ELF-1 (cell line): Measurements from ENCODE around the gene ASB18.

ENCODE experiments used
- DNase-seq: peaks from one replicate; pipeline ENCODE4 v3.0.0-alpha.2; 2016; ENCODE audit warnings: low read depth, low spot score

The ASB18 gene

DNA sequence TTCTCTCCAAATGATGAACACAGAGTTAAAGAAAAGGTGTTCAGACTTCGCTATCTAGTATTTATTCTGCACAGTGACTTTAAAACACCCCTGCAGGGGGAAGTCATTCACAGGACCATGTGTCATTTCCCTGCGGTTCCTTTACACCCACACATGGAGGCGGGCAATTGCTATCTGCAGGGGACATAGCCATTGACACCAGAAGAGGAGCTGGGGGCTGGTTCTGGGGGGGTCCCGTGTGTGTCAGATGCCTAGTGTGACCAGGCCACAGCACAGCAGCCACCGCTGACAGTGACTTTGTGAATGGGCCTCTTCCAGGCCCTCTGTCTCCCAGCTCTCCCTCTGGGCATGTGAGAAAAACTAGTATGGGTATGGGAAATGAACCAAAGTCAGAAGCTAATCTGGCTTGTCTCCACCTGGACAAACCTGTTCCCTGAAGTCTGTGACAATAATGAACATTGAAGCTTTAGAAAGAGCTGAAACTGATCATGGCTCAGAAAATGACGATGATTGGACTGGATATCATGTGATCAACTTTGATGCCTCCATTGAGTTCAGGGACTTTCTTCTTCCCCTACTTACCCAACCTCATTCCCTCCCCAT, 88.6 kb downstream of the ASB18 start:
- DNase-seq: peak; percentile 48

DNA sequence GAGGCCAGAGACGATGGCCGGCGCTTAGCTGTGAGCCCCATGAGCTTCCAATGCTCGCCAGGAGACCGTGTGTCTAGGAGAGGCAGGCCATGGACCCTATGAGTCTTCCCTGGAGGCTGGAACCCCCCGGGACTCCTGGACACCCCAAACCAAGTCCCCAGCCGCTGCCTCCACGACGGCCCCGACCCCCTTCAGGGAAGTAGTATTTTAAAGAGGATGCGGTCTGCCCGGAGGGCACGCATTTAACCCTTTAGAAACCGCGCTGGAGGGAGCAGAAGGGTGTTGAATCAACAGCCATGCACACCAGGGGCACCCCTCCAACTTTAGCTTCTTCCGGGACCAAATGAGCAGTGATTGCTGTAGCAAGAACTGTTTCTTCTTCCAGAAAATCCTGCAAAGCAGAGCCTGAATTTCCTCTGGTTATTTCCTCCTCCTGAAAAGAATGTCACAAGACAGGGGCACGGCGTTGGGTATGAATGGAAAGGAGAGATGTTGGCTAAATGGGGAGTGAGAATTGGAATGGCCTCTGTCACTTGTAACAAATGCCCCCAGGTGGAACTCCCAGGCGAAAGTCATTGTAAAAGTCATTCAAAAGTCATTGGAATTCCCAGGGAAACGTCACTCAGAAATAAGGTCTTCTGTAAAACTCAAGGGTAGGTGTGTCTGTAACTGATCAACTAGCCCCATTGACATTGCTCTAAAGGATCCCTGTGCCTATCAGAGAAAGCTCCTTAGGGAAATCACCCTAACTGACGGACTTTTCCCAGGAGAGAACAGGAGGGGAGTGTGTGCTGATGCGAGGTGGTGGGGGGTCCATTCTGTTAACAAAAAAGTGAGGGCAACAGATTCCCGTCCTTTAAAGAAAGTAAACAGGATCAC, 90.2 kb downstream of the ASB18 start:
- DNase-seq: peak; percentile 72

DNA sequence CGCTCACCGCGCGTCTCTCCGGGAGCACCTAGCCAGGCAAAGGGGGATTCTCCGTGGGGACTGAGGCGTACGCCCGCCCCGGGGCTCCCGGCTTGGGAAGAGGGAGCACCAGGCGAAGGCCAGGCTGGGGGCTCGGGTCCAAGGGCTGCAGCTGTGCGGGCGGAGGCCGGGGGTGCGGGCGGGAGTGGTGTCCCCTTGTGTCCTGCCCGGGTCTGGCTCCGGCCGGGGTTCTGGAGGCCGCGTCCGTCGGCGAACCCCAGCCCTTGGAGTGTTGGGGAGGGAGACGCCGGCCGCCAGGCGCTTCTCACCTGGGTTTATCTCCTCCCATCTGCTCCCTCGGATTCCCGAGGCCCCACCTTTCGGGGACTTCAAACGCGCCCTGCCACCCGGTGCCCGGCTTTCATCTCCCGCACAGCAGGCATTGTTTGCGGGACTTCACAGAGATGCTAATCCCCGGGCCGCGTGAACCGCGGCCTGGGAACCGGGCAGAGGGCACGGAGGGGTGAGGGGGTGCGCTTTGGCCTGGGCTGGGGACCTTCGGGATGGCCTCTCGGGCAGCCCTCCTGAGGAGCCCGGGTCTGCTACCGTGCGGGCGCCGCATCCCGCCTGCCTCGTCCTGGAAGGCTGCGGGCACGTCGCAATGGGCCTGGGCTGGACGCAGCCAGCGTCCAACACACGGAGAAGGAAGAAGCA, 91.0 kb downstream of the ASB18 start:
- DNase-seq: peak; percentile 44

DNA sequence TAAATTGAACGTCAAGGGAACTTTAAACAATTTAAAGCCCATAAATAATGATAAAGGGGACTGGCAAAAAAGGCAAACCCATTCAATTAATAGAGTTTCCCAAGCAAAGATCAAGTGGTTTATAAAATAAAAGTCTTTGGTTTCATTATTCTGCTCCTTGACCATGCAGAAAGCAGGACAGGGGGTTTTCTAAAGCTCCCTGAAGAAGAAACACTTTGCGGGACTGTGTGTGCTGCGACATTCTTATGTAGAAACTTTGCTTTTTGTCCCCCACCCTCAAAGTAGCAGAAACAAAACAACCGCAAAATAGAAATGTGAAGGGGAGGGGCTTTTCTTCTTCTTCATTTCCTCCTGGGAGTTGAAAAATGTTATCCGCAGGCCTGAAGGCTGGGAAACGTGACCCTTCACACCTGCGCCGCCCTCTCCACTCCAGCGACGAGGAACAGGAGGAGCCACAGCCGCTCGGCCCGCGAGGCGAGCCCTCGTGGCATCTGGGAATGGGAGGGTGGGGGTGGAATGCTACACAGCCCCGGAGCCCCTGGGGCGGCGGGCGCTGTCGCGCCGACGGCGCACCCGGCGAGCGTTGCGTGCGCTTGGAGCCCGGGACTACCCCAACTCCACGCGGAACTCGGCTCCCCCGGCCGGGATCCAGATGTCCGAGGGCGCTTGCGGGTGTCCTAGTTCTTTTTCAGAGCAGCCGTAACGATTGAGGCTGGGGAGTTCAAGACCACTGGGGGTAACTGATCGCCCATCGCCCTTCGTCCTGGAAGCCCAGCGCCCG, 91.8 kb downstream of the ASB18 start:
- DNase-seq: peak; percentile 62

DNA sequence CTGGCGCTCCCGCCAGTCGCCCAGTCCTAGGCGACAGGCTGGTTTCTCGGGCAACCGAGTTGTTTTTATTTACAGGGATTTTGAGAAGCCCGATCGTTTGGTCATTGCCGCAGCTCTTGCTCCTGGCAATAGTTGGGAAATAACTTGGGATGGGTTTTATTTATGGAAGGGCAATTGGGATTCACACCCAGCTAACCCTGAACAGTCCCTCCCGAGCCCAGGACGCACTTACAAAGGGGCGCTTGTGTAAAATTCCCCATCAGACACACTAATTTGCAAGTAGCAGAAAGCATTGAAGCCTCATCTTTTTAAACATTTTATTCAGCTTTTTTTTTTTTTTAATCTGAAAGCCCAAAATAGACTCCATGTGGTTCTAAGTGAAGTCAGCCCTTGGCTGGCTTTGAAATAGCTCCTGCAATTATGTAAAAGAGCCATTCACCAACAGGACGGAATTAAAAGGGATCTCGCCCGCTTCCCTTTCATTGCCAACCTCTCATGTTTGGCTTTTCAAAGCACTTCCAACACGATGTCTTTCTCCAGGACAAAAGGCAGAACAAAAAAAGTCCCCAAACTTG, 92.4 kb downstream of the ASB18 start:
- DNase-seq: peak; percentile 60

DNA sequence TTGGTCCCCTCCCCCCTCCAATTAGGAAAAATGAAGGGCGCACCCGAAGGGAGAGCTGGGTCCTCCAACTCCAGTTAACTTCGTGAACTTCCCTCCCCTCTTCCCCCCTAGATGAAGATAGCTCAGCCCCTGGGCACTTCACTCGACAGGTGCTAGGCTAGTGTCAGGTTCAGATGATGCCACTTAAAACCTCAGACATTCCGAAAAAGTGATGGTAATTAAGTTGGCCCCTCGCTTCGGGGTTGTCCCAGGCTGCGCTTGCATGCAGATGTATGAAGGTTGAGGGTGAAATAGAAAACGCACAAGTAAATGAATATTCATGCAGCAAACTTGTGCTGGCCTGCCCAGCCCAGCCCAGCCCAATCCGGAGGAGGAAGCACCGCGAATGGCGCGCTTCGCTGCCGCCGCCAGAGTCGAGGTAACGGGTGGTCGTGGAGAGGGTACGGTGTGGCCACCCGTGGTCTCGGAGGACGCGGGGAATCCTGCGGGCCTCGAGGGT, 93.0 kb downstream of the ASB18 start:
- no peak for DNase-seq

DNA sequence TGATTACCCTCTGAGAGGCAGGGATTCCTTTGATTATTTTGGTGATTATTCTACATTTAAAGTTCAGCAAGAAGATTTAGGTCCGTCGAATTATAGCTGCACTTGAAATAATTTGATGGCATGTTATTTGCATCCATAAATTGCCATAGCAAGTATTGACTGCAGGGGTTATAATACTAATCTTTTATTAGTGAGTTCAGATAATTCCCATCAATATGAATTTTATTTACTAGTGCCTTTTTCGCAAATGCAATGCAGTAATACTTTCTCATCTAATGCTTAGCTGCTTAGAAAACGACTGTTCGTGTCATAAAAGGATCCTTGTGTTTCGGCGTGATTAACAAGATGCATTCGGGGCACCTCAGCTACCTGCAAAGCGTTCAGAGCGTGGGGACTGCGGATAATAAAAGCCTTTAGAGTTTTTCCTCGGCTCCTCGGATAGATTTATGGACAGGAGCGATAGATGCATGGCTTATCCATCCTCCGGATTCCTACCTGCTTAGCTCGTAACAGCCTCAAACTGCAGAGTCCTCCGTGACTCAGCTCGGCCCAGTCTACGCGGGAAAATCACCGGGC, 93.5 kb downstream of the ASB18 start:
- DNase-seq: peak; percentile 27

DNA sequence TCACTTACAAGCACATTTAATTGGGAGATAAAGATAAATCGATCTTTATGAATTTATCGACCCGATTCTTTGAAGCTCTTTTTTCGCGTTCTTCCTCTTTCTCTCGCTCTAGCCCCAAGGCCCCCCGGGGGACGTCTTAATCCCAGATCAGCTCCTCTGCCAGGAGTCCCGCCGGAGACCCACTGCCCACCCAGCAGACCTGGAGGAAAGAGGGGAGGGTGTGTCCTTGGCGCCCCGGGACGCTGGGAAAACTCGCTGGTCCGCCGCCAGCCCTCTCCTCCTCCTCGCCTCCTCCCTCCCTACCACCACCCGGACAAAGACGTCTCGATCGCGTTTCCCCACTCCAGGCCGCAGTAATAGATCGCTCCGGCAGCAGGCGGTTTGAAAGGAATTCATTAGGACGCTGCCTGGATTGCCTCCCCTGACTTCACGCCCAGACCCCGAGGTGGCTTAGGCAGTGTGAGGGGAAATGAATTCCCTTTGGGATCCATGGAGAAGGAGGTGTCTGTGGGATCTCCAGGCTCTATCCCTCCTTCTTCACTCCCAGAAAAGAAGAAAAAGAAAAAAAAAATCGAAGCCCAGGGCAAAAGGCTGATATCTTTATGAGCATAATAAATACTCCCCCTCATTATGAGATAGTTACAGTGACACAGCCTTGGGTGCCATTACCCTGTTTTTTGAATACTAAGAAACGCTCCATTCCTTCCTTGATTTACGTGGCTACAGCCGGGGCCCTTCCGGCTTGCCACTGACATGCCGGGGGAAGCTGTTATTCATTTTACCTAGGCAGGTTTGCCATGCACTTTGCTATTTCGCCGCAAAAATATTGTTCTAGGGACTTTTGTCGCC, 94.2 kb downstream of the ASB18 start:
- peak; percentile 51 for DNase-seq

DNA sequence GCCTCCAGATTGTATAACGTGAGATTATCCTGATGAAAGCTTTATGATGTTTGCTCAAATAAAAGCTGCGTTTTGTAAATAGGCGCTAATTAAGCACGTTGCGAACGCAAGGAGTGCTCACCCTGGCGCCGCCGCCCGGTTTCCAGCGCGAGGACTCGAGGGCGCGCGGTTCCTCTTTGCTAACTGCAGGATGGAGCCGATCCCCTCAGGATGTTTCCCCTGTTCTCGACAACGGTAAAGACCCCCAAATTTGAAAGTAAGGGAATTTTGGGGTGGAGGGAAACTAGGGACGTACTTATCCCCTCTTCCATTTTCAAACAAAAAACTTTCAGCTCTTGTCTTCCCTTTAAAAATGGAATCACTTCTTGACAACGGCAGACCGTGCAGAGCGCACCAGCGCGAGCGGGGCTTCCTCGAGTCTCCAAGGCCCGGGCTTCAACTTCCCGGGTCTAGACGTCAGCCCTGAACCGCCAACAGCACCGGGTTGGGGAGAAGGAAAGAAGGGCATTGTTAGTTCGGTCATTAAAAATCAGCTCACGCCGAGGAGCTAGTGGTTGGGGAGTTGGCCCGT, 95.0 kb downstream of the ASB18 start:
- DNase-seq: peak; percentile 75

DNA sequence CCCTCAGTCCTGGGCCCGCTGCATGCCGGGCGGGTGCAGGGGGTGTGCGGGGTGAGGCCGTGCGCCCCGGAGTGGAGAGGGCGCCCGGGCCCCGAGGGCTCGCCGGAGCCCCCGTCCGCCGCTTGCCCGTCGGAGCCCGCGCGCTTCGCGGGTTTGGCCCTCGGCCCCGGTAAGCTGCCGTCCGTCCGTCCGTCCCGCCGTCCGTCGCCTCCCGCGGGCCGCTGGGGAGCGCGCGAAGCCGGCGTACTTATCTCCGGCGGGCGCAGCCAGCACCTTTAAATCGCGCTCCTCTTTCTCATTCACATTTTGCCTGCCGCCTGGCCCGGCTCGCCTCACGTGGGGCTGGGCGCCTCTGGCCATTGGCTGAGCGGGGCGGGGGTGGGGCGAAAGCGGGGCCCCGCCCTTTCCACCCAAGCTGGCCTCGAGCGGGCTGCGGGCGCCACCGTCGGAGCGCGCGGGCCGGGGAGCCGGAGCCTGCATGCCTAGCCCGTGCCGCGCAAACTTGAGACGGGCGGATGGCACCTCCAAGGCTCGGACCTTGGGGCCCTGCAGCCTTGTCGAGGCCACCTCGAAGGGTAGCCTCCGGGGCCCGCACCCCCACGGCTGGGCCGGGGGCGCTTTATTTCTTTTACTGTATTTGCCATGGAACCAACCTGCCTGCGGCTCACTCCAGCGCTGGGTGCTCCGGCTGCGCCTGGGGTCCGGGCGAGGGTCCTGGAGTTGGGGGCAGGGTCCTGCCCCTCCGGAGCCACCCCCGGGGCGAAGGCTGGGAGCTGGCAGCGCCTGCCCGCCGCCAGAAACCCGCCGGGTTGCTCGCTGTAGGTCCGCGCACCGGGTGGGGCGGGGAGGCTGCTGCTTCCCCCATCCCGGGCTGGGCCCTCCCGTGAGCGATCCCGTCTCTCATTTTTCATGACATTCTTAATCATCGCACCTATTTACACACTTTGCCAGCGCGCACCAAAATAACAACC, 95.8 kb downstream of the ASB18 start, which contains the start of gene GBX2:
TSS of gene GBX2 (minus strand) at position 277 of the 971 bp plus-strand sequence. CDS start 415 bp downstream, outside the sequence.
- peak; percentile 92 for DNase-seq

DNA sequence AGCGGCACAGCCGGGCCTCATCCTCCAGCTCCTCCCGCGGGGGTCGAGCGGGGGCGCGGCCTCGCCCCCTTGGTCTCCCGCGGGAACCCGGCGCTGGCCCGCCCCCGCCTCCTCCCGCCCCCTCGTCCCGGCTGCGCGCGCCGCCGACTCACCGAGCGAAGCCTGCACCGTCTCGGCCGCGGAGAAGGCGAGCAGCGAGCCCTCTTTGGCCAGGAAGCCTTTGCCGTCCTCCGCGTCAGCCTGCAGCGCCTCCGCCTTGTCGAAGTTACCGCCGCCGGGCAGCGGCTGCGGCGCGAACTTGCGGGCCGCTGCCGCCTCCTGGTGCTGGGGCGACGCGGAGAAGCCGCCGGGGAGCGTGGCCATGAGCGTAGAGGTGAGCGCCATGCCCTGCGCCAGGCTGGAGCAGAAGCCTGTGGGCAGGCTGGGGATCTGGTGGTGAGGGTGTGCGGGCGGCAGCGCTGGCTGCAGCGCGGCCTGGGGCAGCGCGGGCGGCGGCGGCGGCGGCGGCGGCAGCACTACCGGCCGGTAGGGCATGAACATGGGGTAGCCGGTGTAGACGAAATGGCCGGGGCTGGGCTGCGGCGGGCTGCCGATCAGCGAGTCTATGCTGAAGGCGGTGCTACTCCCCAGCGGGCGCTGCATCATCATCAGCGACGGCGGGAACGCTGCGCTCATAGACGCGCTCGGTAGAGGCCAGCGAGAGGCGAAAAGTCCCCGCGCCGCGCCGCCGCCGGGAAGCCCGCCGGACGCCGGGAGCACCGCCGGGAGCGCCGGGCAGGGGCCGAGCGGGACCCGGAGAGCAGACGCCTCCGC, 96.7 kb downstream of the ASB18 start:
- DNase-seq: peak; percentile 50

DNA sequence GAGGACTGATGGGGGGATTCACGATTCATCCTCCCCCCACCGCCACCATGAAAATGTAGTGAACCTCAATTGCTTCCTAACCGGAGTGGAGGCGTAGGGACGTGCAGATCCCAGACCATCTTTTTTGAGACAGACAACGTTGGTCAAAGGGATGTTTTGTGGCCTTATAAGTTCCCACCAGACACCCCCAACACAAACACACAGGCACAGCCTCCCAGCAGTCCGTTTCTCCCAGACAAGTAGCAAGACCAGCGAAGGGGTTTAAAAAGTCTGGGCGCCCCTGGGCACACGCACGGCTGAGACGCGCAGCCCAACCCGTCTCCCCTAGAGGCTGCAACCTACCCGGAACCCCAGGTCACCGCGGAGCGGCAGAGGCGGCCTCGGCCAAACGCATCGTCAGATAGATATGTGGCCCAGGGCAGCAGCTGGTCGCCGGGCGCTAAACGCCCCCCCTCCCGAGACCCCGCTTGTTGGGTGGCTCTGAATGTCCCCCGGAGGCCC, 97.4 kb downstream of the ASB18 start:
- peak; percentile 45 for DNase-seq

DNA sequence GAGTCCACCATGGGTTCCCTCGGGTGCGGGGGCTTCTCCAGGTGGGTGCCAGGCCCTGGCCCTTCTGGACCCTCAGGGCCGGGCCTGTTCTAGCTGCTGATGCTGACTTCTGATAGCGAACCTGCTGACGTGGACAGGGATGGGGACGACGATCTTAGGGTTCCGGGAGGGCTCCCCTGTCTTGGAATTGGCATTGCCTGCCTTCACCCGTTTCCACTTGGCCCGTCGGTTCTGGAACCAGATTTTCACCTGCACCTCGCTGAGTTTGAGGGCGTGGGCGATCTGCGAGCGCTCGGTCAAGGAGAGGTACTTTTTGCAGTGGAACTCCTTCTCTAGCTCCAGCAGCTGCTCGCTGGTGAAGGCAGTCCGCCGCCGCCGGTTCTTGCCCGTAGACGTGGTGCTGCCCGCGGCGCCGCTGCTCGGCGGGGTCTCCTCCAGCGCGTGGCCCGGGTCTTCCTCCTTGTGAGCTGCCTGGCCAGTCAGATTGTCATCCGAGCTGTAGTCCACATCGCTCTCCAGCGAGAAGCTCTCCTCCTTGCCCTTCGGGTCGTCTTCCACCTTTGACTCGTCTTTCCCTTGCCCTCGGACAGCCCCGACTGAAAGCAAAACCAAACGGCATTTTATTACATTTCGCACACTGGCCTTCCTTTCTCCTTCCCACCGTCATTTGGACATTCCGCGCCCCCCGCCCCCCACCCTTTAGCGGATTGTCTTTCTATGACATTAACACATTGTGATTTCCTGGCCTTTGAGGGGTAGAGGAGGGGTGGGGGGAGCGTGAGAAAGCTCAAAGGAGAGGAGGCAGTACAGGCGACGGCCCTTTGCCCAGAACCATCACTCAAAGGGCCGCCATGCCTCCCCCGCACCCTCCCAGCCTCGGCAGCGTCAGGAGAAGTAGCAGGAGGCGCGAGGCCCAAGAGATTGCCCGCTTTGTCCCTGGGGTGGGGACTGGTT, 98.1 kb downstream of the ASB18 start:
- DNase-seq: peak; percentile 77

DNA sequence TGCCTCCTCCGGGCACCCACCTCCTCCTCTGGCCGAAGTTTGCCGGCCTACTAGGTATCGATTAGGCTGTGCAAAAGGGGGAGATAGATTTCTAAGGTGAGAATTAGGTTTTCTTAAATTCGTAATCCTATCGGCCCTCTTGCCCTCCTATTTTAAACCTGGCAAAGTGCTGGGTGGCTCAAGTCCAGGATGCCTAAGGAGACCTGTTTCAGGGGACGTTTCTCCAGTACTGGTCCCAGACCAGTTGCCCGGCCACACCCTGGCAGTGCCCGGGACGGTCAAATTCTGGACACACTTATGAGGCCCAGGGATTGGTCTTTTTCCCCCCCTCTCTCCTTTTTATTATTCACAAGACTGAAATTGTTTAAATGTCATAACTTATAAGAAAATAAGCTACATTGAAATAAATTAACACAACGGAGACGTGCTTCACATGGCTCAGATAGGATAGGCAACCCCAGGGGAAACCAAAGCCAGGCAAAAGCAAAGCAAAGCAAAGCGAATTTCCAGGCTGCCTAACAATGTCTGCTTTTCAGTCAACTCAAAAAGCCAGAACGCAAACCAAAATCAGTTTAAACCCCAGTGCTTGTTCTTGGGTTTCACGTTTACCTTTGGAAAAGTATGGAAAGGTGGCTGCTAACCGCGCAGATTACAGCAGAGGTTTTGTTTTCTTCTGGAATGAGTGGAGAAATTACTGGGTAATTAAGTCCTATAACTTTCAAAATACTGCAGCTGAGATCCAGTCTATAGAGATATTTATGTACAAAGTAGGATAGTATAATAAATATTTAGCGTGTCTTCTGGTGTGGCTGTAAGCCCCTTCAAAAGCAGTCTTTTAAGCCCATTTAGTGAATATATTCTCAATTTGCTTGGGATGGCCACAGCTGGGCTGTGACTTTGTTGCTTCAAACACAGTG, 99.0 kb downstream of the ASB18 start:
- no peak for DNase-seq
